Lower leg skin (tissue), 3 donors: ENCODE data around the gene PTPRN2.

Experiments
- POLR2A ChIP-seq, 2 donors: fragments of 450-650 bp; IDR thresholded peaks; one replicate each; pipeline ENCODE4 v1.6.1; 2016 to 2017; ENCODE audit warnings: antibody characterized with exemption in 2 of 2, mild to moderate bottlenecking in 1 of 2, moderate library complexity in 1 of 2
- TF ChIP-seq, protein P1 (sequence below), 3 donors: fragments of 450-650 bp; IDR thresholded peaks; one replicate each; pipeline ENCODE4 v1.5.1; 2016; ENCODE audit warnings: antibody characterized with exemption in 3 of 3, mild to moderate bottlenecking in 3 of 3, moderate library complexity in 2 of 3

DNA sequence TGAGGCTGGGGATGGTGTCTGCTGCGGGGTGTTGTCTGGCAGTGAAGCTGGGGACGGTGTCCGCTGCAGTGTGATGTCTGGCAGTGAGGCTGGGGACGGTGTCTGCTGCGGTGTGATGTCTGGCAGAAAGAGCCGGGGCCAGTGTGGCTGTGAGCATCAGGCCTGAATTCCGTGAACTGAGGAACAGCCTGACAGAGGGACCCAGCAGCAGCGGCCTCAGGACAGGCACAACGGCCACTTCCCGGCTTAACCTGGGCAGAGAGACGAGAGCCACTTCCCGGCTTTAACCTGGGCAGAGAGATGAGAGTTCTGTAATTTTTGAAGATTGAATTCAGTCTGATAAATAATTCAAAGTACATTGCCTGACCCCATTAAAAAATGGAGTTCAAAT, 321.2 kb downstream of the PTPRN2 start:
- TF ChIP-seq, protein P1, sequence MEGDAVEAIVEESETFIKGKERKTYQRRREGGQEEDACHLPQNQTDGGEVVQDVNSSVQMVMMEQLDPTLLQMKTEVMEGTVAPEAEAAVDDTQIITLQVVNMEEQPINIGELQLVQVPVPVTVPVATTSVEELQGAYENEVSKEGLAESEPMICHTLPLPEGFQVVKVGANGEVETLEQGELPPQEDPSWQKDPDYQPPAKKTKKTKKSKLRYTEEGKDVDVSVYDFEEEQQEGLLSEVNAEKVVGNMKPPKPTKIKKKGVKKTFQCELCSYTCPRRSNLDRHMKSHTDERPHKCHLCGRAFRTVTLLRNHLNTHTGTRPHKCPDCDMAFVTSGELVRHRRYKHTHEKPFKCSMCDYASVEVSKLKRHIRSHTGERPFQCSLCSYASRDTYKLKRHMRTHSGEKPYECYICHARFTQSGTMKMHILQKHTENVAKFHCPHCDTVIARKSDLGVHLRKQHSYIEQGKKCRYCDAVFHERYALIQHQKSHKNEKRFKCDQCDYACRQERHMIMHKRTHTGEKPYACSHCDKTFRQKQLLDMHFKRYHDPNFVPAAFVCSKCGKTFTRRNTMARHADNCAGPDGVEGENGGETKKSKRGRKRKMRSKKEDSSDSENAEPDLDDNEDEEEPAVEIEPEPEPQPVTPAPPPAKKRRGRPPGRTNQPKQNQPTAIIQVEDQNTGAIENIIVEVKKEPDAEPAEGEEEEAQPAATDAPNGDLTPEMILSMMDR (IDR thresholded peaks at IDR 0.05) = no peak
- no peak for TF ChIP-seq POLR2A (IDR thresholded peaks at IDR 0.05)
